Peyer's patch (tissue), 4 donors: ENCODE data around the gene TTC31. TPM values are rescaled to one million over a fixed set of nuclear protein-coding genes. Genes with fewer than 3 reads are reported as not detected.
A peak's percentile ranks its signal among the peaks of the same experiment; 100 is the strongest.

Experiments used
- DNase-seq, 3 donors: peaks; one replicate each; pipeline ENCODE4 v3.0.0-alpha.2; 2017 to 2019
- H3K27ac ChIP-seq, 4 donors: fragments of 200-600 bp; sonication (generic); one replicate each; pipeline ENCODE4 v1.5.1; 2016 to 2019
- H3K27me3 ChIP-seq, 2 donors: fragments of 200-600 bp; sonication (generic); one replicate each; pipeline ENCODE4 v1.5.1; 2019
- H3K36me3 ChIP-seq, 3 donors: fragments of 200-600 bp; sonication (generic); one replicate each; pipeline ENCODE4 v1.5.1; 2016 to 2019
- H3K4me1 ChIP-seq, 4 donors: fragments of 200-600 bp; sonication (generic); one replicate each; pipeline ENCODE4 v1.5.1; 2016 to 2019
- H3K4me3 ChIP-seq, 4 donors: fragments of 200-600 bp; sonication (generic); 1 replicate in 3 of 4; 2 replicates in 1 of 4; pipeline ENCODE4 v1.5.1; 2016 to 2019; ENCODE audit warnings: mild to moderate bottlenecking in 1 of 4
- H3K9me3 ChIP-seq, 4 donors: fragments of 200-600 bp; sonication (generic); one replicate each; pipeline ENCODE4 v1.5.1; 2016 to 2019; ENCODE audit warnings: mild to moderate bottlenecking in 1 of 4
- POLR2A ChIP-seq, 2 donors: fragments of 450-650 bp; IDR thresholded peaks; one replicate each; pipeline ENCODE4 v1.5.1; 2017; ENCODE audit warnings: antibody characterized with exemption in 2 of 2, mild to moderate bottlenecking in 2 of 2, moderate library complexity in 2 of 2
- total RNA-seq, 4 donors: library from RNA; depleted of rRNA; stranded (reverse); fragments of >200 nt; gene quantifications; one replicate each; pipeline ENCODE4 v1.1.0, GENCODE V29; 2016
- TF ChIP-seq, protein P1 (sequence below), 6 experiments: fragments of 450-650 bp in 4 of 6; fragments of 200-600 bp in 2 of 6; sonication (generic) in 1 of 6; IDR thresholded peaks; one replicate each; pipeline ENCODE4 v1.5.1; 2017 to 2019; ENCODE audit warnings: antibody characterized with exemption in 6 of 6, mild to moderate bottlenecking in 3 of 6, moderate library complexity in 1 of 6

Gene TTC31
- total RNA-seq, 4 donors from 2014 or later, result 42.9 to 79.5 (median 65.2) TPM

- TF ChIP-seq, protein P1, sequence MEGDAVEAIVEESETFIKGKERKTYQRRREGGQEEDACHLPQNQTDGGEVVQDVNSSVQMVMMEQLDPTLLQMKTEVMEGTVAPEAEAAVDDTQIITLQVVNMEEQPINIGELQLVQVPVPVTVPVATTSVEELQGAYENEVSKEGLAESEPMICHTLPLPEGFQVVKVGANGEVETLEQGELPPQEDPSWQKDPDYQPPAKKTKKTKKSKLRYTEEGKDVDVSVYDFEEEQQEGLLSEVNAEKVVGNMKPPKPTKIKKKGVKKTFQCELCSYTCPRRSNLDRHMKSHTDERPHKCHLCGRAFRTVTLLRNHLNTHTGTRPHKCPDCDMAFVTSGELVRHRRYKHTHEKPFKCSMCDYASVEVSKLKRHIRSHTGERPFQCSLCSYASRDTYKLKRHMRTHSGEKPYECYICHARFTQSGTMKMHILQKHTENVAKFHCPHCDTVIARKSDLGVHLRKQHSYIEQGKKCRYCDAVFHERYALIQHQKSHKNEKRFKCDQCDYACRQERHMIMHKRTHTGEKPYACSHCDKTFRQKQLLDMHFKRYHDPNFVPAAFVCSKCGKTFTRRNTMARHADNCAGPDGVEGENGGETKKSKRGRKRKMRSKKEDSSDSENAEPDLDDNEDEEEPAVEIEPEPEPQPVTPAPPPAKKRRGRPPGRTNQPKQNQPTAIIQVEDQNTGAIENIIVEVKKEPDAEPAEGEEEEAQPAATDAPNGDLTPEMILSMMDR (IDR thresholded peaks at IDR 0.05), result peak in 3 of 6 experiments; percentile 56 to 76 (median 60)
- no peak for TF ChIP-seq POLR2A (IDR thresholded peaks at IDR 0.05)
- Histone ChIP-seq H3K4me1 (peaks cover 0 to 22% (median 11%) of the 10 kb centered on the region in 4 donors), H3K27ac (no peak overlapping the region), H3K36me3 (peaks cover 0 to 20% (median 0%) of the 10 kb centered on the region in 3 donors), H3K4me3 (no peak overlapping the region), H3K9me3 (no peaks in the 10 kb centered on the region), H3K27me3 (no peaks in the 10 kb centered on the region)
- DNase-seq, result no peak
These were observed 49.3 kb downstream of the TTC31 start for GRCh38 chr2:74532222-74532621.

- TF ChIP-seq POLR2A (IDR thresholded peaks at IDR 0.05), result no peak
- TF ChIP-seq, protein P1 (IDR thresholded peaks at IDR 0.05), result no peak
- Histone ChIP-seq H3K9me3 (no peaks in the 10 kb centered on the region), H3K4me1 (peaks cover 0 to 16% (median 9%) of the 10 kb centered on the region in 4 donors), H3K27ac (no peak overlapping the region), H3K4me3 (no peak overlapping the region), H3K36me3 (peaks cover 0 to 11% (median 0%) of the 10 kb centered on the region in 3 donors), H3K27me3 (no peaks in the 10 kb centered on the region)
- no peak for DNase-seq
These were observed 50.6 kb downstream of the TTC31 start for GRCh38 chr2:74533464-74533863.

GRCh38 chr2:74534411-74534810 lies 51.5 kb downstream of the TTC31 start:
- no peaks in the 10 kb centered on the region for H3K9me3 ChIP-seq

GRCh38 chr2:74535440-74535965 lies 52.6 kb downstream of the TTC31 start:
- DNase-seq, result no peak
- Histone ChIP-seq H3K9me3 (no peaks in the 10 kb centered on the region), H3K4me3 (no peak overlapping the region), H3K27me3 (no peaks in the 10 kb centered on the region), H3K4me1 (peaks cover 0 to 11% (median 8%) of the 10 kb centered on the region in 4 donors), H3K36me3 (peaks cover 0 to 11% (median 0%) of the 10 kb centered on the region in 3 donors), H3K27ac (no peak overlapping the region)
- TF ChIP-seq, protein P1 (IDR thresholded peaks at IDR 0.05), result no peak
- TF ChIP-seq POLR2A (IDR thresholded peaks at IDR 0.05), result no peak

More at GRCh38 chr2:74534411-74534810, 51.5 kb downstream of the TTC31 start:
- H3K27me3 ChIP-seq, result no peaks in the 10 kb centered on the region
- H3K36me3 ChIP-seq, result peaks cover 0 to 11% (median 0%) of the 10 kb centered on the region in 3 donors
- DNase-seq, result no peak
- no peak overlapping the region for H3K4me3 ChIP-seq
- H3K27ac ChIP-seq, result no peak overlapping the region
- H3K4me1 ChIP-seq, result peaks cover 0 to 11% (median 8%) of the 10 kb centered on the region in 4 donors
- no peak for TF ChIP-seq POLR2A (IDR thresholded peaks at IDR 0.05)
- TF ChIP-seq, protein P1 (IDR thresholded peaks at IDR 0.05), result no peak

DNA sequence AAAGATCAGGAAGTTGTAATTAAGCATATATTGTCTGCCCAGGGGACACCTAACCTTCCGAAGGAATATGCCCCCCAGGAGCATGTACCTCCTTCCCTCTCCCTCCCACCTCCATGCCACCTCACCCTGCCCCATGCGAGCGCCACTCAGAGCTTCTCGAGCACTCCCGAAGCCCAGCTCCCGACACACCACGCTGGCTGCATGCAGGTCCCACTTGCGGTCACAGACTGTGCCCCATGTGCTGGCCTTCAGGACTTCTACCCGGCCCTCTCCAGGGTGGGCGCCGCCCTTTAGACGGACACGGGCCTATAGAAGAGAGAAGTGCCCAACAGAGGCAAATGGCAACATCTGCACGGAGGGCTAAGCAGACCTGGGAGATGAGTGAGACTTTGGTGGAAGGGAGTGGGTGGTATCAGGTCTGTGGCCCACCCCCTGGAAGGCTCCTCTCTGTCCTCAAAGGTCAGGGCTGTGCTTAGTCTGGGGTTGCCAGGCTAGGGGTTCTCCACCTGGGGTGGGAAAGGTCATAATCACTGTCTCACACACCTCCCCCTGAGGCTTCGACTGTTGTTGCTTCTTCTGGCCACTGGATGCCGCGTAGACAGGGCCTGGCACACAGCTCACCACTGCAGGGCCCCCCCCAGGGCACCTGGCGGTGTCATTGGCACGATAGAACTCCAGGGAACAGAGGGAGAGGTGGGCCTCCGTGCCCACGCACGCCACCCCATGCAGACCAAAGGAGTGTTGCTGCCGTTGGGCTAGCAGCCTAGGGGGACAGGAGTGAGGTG lies 53.5 kb downstream of the TTC31 start:
- peaks cover 0 to 11% (median 0%) of the 10 kb centered on the region in 3 donors for H3K36me3 ChIP-seq
- H3K9me3 ChIP-seq, result no peaks in the 10 kb centered on the region
- no peaks in the 10 kb centered on the region for H3K27me3 ChIP-seq
- TF ChIP-seq POLR2A (IDR thresholded peaks at IDR 0.05), result no peak
- TF ChIP-seq, protein P1 (IDR thresholded peaks at IDR 0.05), result no peak
- no peak overlapping the region for H3K27ac ChIP-seq
- no peak overlapping the region for H3K4me3 ChIP-seq
- H3K4me1 ChIP-seq, result peaks cover 0 to 5% (median 4%) of the 10 kb centered on the region in 4 donors
- DNase-seq, result no peak
